RWPE2 (cell line): ENCODE data around the gene MET.

Experiments used
- ATAC-seq: fragments of 200-7000 bp; cut with Tn5 transposase; 3 replicates; pipeline ENCODE4 v1.9.1; 2021; ENCODE audit warnings: low read depth
- DNase-seq: peaks from one replicate; pipeline ENCODE4 v3.0.0-alpha.2; 2020; ENCODE audit warnings: low spot score
- H3K27ac ChIP-seq: fragments of 450-650 bp; 2 replicates; pipeline ENCODE4 v1.5.1; 2017; ENCODE audit warnings: mild to moderate bottlenecking; ENCODE audit not compliant: poor library complexity, severe bottlenecking
- H3K27me3 ChIP-seq: fragments of 250-450 bp; sonication (Bioruptor Pico); 2 replicates; pipeline ENCODE4 v1.5.1; 2021; ENCODE audit warnings: mild to moderate bottlenecking, moderate library complexity; ENCODE audit not compliant: insufficient read depth, poor library complexity, severe bottlenecking
- H3K36me3 ChIP-seq: fragments of 250-450 bp; sonication (Bioruptor Pico); 2 replicates; pipeline ENCODE4 v1.5.1; 2020; ENCODE audit warnings: low read depth, mild to moderate bottlenecking, moderate library complexity
- H3K4me1 ChIP-seq: fragments of 250-450 bp; sonication (Bioruptor Pico); 2 replicates; pipeline ENCODE4 v1.5.1; 2021; ENCODE audit warnings: mild to moderate bottlenecking, moderate library complexity; ENCODE audit not compliant: insufficient read depth, poor library complexity, severe bottlenecking
- H3K4me3 ChIP-seq: fragments of 250-450 bp; sonication (Bioruptor Pico); 2 replicates; pipeline ENCODE4 v1.5.1; 2021; ENCODE audit warnings: mild to moderate bottlenecking, moderate library complexity; ENCODE audit not compliant: severe bottlenecking
- H3K9me3 ChIP-seq: fragments of 250-450 bp; sonication (Bioruptor Pico); 2 replicates; pipeline ENCODE4 v1.5.1; 2021; ENCODE audit warnings: mild to moderate bottlenecking, moderate library complexity; ENCODE audit not compliant: severe bottlenecking
- TF ChIP-seq, protein P1 (sequence below): fragments of 450-650 bp; IDR thresholded peaks from one replicate; pipeline ENCODE4 v1.5.1; 2017; ENCODE audit warnings: mild to moderate bottlenecking, moderate library complexity; ENCODE audit not compliant: poor library complexity, severe bottlenecking

The MET gene

DNA sequence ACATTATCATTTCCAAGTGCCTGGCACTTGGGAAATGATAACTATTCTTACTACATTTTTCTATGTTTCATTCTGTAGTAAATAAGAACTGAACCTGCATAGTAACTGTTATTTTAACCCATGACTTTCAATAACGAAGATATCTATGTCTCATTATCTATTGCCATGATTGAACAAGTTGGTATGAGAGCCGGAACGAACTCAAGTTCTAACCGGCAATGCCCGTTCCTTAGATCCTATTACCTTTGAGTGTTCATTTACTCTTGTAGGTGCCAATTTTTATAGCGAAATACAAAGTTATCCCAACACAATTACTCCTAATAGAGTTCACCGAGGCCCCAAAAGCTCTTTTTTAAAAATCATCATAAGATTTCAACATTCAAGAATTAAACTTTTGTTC, 885 bp upstream of the MET start:
- H3K27me3 ChIP-seq = no peaks in the 10 kb centered on the region
- no peaks in the 10 kb centered on the region for H3K9me3 ChIP-seq
- peaks cover 7% of the 10 kb centered on the region; the same call in 1 of the 2 replicates for H3K36me3 ChIP-seq
- peak overlapping the region; percentile 73 for H3K4me3 ChIP-seq
- TF ChIP-seq, protein P1, sequence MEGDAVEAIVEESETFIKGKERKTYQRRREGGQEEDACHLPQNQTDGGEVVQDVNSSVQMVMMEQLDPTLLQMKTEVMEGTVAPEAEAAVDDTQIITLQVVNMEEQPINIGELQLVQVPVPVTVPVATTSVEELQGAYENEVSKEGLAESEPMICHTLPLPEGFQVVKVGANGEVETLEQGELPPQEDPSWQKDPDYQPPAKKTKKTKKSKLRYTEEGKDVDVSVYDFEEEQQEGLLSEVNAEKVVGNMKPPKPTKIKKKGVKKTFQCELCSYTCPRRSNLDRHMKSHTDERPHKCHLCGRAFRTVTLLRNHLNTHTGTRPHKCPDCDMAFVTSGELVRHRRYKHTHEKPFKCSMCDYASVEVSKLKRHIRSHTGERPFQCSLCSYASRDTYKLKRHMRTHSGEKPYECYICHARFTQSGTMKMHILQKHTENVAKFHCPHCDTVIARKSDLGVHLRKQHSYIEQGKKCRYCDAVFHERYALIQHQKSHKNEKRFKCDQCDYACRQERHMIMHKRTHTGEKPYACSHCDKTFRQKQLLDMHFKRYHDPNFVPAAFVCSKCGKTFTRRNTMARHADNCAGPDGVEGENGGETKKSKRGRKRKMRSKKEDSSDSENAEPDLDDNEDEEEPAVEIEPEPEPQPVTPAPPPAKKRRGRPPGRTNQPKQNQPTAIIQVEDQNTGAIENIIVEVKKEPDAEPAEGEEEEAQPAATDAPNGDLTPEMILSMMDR = no peak
- peaks cover 24% of the 10 kb centered on the region for H3K4me1 ChIP-seq
- no peak for DNase-seq
- ATAC-seq = no peak
- H3K27ac ChIP-seq = peak overlapping the region; percentile 89

- H3K36me3 ChIP-seq = peaks cover 7% of the 10 kb centered on the region; the same call in 1 of the 2 replicates
- TF ChIP-seq, protein P1 = no peak
- peaks cover 33% of the 10 kb centered on the region for H3K4me1 ChIP-seq
- H3K27me3 ChIP-seq = no peaks in the 10 kb centered on the region
- H3K27ac ChIP-seq = peak overlapping the region; percentile 89
- DNase-seq = no peak
- H3K4me3 ChIP-seq = peak overlapping the region; percentile 73
- peak; percentile 9; the same call in 1 of the 3 replicates for ATAC-seq
- no peaks in the 10 kb centered on the region for H3K9me3 ChIP-seq
These were observed 830 bp downstream of the MET start for GRCh38 chr7:116672596-116673456.

- H3K4me1 ChIP-seq = peaks cover 38% of the 10 kb centered on the region
- ATAC-seq (no peak), DNase-seq (no peak)
- peaks cover 7% of the 10 kb centered on the region; the same call in 1 of the 2 replicates for H3K36me3 ChIP-seq
- TF ChIP-seq, protein P1 = no peak
- peak overlapping the region; percentile 73 for H3K4me3 ChIP-seq
- peak overlapping the region; percentile 89 for H3K27ac ChIP-seq
- no peaks in the 10 kb centered on the region for H3K9me3 ChIP-seq
- no peaks in the 10 kb centered on the region for H3K27me3 ChIP-seq
These were observed 1.5 kb downstream of the MET start for GRCh38 chr7:116673457-116673865.

DNA sequence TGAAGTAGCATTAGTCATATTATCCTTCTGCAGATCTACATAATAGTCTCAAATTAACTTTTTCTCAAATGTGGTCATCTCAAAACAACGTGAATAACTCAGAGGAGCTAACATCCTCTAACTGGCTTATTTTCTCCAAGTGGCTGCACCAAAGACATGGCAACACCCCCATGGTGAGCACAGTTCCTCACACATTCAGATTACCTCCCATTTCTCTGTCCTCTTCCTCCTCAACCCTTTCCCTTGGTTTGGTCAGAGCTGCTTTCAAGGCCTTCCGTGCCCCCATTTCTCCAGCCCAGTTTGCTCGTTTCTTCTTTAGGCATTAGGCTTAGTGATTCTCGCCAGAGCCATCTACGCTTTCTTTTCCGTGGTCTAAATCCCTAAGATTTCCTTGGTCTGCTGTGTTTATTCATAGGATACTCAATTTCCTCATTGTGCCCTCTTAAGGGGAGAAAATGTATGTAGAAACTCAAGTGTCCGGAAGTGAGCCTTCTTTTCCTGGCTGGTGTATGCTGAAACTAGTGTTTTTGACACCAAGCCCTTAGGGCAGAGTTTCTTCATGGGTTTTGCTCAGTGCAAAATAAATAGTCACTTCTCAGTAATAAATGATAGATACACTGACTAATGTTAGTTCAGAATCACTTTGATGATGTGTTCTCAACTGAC, 2.6 kb downstream of the MET start:
- TF ChIP-seq, protein P1 = no peak
- Histone ChIP-seq H3K4me3 (peak overlapping the region; percentile 73), H3K4me1 (peaks cover 47% of the 10 kb centered on the region), H3K27ac (peak overlapping the region; percentile 89), H3K36me3 (peaks cover 7% of the 10 kb centered on the region; the same call in 1 of the 2 replicates), H3K9me3 (no peaks in the 10 kb centered on the region), H3K27me3 (no peaks in the 10 kb centered on the region)
- peak; percentile 41 for ATAC-seq
- no peak for DNase-seq
